Parathyroid adenoma (tissue), 2 donors: ENCODE measurements around the gene MAP1LC3B.

Experiments
- H2AFZ ChIP-seq: fragments of 300-600 bp; sonication (generic); one replicate; pipeline ENCODE4 v1.7.0; 2017; ENCODE audit warnings: antibody characterized with exemption, mild to moderate bottlenecking
- H3K27ac ChIP-seq: fragments of 300-600 bp; sonication (generic); one replicate; pipeline ENCODE4 v1.7.0; 2017
- H3K27me3 ChIP-seq: fragments of 300-600 bp; sonication (generic); one replicate; pipeline ENCODE4 v1.7.0; 2017; ENCODE audit warnings: low read length; ENCODE audit not compliant: control insufficient read depth, insufficient read depth
- H3K36me3 ChIP-seq: fragments of 300-600 bp; sonication (generic); one replicate; pipeline ENCODE4 v1.7.0; 2017; ENCODE audit warnings: low read length; ENCODE audit not compliant: control insufficient read depth, insufficient read depth
- H3K4me1 ChIP-seq: fragments of 300-600 bp; sonication (generic); one replicate; pipeline ENCODE4 v1.7.0; 2017; ENCODE audit warnings: control low read depth
- H3K4me2 ChIP-seq: fragments of 300-600 bp; sonication (generic); one replicate; pipeline ENCODE4 v1.7.0; 2017; ENCODE audit warnings: low read length
- H3K4me3 ChIP-seq: fragments of 300-600 bp; sonication (generic); one replicate; pipeline ENCODE4 v1.7.0; 2017; ENCODE audit warnings: low read depth, low read length
- H3K79me2 ChIP-seq: fragments of 300-600 bp; sonication (generic); one replicate; pipeline ENCODE4 v1.7.0; 2017; ENCODE audit warnings: control low read depth
- H3K9ac ChIP-seq: fragments of 300-600 bp; sonication (generic); one replicate; pipeline ENCODE4 v1.7.0; 2017; ENCODE audit warnings: mild to moderate bottlenecking
- H3K9me3 ChIP-seq: fragments of 300-600 bp; sonication (generic); one replicate; pipeline ENCODE4 v1.7.0; 2017; ENCODE audit warnings: low read length; ENCODE audit not compliant: control insufficient read depth
- CTCF ChIP-seq: fragments of 300-600 bp; sonication (generic); IDR thresholded peaks from one replicate; pipeline ENCODE4 v1.7.0; 2017; ENCODE audit warnings: antibody characterized with exemption, mild to moderate bottlenecking
- donor health status: primary hyperparathyroidism.

Gene MAP1LC3B

GRCh38 chr16:87344165-87344930 is 47.8 kb upstream of the MAP1LC3B start:
- no peak for TF ChIP-seq CTCF
- no peak overlapping the region for H3K9ac ChIP-seq
- H3K36me3 ChIP-seq: no peaks in the 10 kb centered on the region
- no peaks in the 10 kb centered on the region for H3K4me1 ChIP-seq
- no peaks in the 10 kb centered on the region for H3K9me3 ChIP-seq
- H3K79me2 ChIP-seq: peaks cover 56% of the 10 kb centered on the region
- no peak overlapping the region for H2AFZ ChIP-seq
- H3K4me3 ChIP-seq: no peak overlapping the region
- no peak overlapping the region for H3K4me2 ChIP-seq
- H3K27ac ChIP-seq: peak overlapping the region; percentile 42
- H3K27me3 ChIP-seq: no peaks in the 10 kb centered on the region

DNA sequence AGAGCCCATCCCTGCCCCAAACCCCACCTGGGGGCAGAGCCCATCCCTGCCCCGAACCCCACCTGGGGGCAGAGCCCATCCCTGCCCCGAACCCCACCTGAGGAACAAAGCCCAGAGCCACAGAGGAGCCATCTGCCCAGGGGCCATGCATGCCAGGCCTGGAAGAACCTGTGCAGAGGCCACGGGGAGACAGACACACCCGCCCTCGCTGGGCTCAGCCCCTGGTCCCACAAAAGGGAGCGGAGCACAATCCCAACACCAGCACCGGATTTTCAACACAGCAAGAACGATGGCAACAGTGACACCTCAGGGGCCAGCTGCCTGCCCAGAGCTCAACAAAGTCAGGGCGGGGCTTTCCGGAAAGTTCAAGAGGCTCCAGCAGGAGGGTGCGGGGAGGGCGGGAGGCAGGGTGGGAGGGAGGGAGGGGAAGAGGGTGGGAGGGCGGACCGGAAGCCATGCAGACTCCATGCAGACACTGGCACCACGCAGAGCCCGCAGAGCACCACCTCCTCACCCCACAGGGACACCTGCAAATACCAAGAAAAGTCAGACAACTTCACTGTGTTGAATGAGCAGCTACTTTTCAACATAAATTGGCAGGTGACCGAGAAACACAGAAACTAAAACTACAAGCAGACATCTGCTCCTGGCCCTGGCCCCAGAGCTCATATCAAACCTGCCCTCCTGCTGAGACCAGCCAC is 47.1 kb upstream of the MAP1LC3B start:
- H3K4me3 ChIP-seq: no peak overlapping the region
- no peaks in the 10 kb centered on the region for H3K9me3 ChIP-seq
- no peak overlapping the region for H3K9ac ChIP-seq
- no peaks in the 10 kb centered on the region for H3K27me3 ChIP-seq
- no peak for TF ChIP-seq CTCF
- peak overlapping the region; percentile 47 for H3K27ac ChIP-seq
- no peak overlapping the region for H3K4me2 ChIP-seq
- peaks cover 58% of the 10 kb centered on the region for H3K79me2 ChIP-seq
- no peaks in the 10 kb centered on the region for H3K36me3 ChIP-seq
- H3K4me1 ChIP-seq: no peaks in the 10 kb centered on the region
- no peak overlapping the region for H2AFZ ChIP-seq

DNA sequence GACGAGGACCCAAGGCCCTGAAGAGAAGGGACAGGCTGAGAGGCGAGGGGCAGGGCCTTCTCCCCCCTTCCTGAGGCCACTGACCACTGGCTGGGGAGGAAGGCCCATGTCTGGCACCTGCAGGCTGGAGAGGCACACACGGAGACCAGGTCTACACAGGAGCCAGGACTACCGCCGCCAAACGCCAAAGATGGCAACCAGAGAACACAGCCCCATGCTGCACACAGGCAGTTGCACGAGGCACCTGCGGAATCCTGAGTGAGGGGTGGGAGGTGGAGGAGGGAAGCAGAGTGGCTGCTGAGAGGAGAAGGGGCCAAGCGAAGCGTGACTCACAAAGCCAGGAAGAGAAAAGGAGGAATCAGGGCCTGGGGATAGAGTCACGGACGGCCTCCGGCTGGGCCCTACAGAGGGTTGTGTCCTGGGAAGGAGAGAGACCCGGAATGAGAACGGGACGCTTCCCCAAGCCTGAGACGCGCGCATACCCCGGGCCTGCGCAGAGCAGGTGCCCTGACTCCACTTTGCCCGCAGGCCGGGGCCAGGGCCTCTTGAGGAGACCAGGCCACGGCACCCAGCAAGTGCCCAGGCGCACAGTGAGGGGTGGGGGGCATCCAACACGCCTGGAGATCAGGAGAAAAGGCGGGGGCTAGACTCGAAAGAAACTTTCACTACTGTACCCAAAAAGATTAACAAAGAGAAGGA is 46.3 kb upstream of the MAP1LC3B start:
- H2AFZ ChIP-seq: no peak overlapping the region
- H3K4me3 ChIP-seq: no peak overlapping the region
- no peak for TF ChIP-seq CTCF
- H3K9me3 ChIP-seq: no peaks in the 10 kb centered on the region
- H3K4me1 ChIP-seq: no peaks in the 10 kb centered on the region
- H3K9ac ChIP-seq: no peak overlapping the region
- H3K36me3 ChIP-seq: no peaks in the 10 kb centered on the region
- no peak overlapping the region for H3K4me2 ChIP-seq
- H3K27me3 ChIP-seq: no peaks in the 10 kb centered on the region
- H3K27ac ChIP-seq: peak overlapping the region; percentile 47
- peaks cover 56% of the 10 kb centered on the region for H3K79me2 ChIP-seq

DNA sequence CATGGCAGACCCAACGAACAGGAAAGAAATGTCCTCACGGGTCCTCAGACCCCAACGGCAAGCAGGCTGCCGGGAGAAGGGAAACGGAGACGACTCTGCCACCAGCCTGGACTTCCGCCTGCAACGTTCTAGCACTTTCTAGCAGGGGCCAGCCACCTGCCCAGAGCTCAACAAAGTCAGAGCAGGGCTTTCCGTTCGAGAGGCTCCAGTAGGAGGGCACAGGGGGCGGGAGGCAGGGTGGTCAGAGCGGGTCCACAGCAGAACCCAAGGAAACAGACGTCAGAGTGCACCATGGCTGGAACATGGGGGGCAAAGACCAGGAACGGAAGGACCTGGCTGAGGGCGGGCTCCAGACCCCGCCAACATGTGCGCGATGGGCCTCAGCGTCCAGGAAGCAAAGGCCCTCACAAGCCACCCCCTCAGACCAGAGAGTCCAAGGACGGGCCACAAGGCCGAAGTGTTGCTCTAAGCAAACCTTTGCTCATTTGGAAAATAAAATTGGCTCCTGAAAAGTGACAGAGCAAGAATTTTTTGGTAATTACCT is 45.5 kb upstream of the MAP1LC3B start:
- H2AFZ ChIP-seq: no peak overlapping the region

More for the DNA sequence above, 45.5 kb upstream of the MAP1LC3B start:
- H3K4me1 ChIP-seq: no peaks in the 10 kb centered on the region
- no peaks in the 10 kb centered on the region for H3K27me3 ChIP-seq
- peaks cover 56% of the 10 kb centered on the region for H3K79me2 ChIP-seq
- no peak overlapping the region for H3K9ac ChIP-seq
- no peak overlapping the region for H3K4me3 ChIP-seq
- no peak overlapping the region for H3K4me2 ChIP-seq
- H3K9me3 ChIP-seq: no peaks in the 10 kb centered on the region
- H3K36me3 ChIP-seq: no peaks in the 10 kb centered on the region
- no peak for TF ChIP-seq CTCF
- H3K27ac ChIP-seq: no peak overlapping the region
